ENCODE results near the gene CGGBP1.
"Not testable (repeated sequence)": the region's sequence is repeated elsewhere in the genome, so short reads cannot be mapped to it uniquely, and the experiment has no call there.

Gene CGGBP1

DNA sequence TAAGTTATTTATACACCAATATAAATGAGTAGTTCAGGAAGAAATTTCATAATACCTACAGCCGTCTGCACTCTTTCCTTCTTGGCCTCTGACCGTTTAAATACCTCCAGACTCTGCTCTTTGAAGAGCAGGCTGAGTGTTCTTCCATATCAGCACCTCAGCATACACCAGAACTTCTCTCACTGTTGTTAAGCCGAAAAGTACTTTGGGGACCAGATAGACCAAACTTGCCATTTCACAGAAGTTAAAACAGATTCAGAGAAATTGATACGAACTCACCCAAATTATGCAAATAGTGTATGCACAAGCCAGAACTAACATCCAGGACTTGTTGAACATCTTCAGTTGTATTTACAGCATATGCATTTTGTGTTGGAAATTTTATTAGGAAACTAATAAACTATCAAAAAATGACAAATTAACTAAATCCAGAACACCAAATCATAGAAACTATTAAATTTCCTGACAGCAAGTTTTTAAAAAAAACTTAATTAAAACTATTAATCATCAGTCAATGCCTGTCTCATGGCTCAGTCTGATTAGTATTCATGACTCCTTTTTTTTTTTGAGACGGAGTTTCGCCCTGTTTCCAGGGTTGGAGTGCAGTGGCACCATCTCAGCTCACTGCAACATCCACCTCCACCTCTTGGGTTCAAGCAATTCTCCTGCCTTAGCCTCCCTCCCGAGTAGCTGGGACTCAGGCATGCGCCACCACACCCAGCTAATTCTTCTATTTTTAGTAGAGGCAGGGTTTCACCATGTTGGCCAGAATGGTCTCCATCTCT is 24.1 kb downstream of the CGGBP1 start:
- DNase-seq (ENCODE audit: low read depth in 2 of 2, low spot score in 1 of 2) = no peak

- DNase-seq (ENCODE audit: low read depth in 2 of 2, low spot score in 1 of 2) = no peak
Observed at GRCh38 chr3:88033808-88034207, 25.0 kb downstream of the CGGBP1 start.

- no peak for DNase-seq (ENCODE audit: low read depth in 2 of 2, low spot score in 1 of 2)
Observed at GRCh38 chr3:88033079-88033478, 25.7 kb downstream of the CGGBP1 start.

- no peak for DNase-seq (ENCODE audit: low read depth in 2 of 2, low spot score in 1 of 2)
Observed at GRCh38 chr3:88032245-88032644, 26.6 kb downstream of the CGGBP1 start.

DNA sequence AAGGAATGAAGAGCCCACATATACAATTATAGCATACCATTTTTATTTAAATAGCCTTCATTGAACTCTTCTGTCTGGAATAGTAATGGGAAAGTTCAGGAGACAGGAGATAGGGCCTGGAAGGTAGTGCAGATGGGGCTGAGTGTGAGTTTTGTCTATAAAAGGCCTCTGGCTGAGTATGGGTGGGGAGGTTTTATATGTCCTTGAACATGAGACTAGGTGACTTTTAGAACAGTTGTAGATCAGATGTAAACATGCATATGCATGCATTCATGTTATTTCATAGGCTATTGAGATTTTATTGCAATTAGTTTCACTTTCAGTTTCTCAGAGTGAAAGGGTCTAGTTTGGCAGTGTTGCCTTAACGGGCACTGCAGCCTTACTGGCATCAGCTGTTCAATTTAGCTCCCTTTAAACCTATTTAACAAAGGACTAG is 27.1 kb downstream of the CGGBP1 start:
- DNase-seq (ENCODE audit: low read depth in 2 of 2, low spot score in 1 of 2) = no peak

GRCh38 chr3:88030210-88030609 is 28.6 kb downstream of the CGGBP1 start:
- DNase-seq (ENCODE audit: low read depth in 2 of 2, low spot score in 1 of 2) = no peak

DNA sequence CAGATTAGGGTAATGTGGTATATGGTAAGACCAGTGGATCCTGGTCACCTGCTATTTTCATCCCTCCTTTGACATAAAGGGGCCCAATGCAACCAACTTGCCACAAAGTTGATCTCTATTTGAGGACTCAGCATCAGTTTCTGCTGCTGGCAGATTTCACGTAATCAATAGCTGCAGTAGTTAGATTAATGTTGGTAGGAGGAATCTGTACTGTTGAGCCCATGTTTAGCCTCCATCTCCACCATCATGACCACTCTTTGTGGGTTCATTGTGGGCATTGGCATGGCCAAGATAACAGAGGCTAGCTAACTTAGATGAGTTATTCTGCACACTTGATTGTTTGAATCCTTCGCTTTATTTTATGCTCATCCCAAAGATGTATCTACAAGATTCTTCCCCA is 29.9 kb downstream of the CGGBP1 start:
- DNase-seq (ENCODE audit: low read depth in 2 of 2, low spot score in 1 of 2) = no peak

GRCh38 chr3:88025001-88025552 is 33.7 kb downstream of the CGGBP1 start:
- no peak for DNase-seq (ENCODE audit: low read depth in 2 of 2, low spot score in 1 of 2)

GRCh38 chr3:88019024-88019423 is 39.8 kb downstream of the CGGBP1 start:
- DNase-seq (ENCODE audit: low read depth in 2 of 2, low spot score in 1 of 2) = no peak

DNA sequence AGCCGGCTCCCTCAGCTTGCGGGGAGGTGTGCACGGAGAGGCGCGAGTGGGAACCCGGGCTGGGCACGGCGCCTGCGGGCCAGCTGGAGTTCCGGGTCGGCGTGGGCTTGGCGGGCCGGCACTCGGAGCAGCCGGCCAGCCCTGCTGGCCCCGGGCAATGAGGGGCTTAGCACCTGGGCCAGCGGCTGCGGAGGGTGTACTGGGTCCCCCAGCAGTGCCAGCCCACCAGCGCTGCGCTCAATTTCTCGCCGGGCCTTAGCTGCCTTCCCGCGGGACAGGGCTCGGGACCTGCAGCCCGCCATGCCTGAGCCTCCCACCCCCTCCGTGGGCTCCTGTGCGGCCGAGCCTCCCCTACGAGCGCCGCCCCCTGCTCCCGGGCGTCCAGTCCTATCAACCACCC is 43.1 kb downstream of the CGGBP1 start:
- not testable (repeated sequence) for DNase-seq (ENCODE audit: low read depth in 2 of 2, low spot score in 1 of 2)

DNA sequence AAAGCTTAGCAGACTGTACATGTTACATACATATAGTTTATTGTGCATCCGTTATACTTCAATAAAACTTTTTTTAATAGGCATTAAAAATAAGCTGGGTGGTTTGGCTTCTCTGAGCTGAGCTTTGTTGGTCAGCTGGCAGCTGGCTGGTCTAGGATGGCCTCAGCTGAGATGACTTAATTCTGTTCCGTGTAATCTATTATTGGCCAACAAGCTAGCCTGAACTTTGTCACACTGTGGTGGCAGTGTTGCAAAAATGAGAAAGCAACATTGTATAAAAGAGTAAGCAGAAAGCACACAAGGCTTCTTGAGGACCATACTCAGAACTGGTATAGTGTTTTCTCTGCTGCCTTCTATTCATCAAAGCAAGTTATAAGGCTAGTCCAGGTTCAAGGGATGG is 45.2 kb downstream of the CGGBP1 start:
- DNase-seq (ENCODE audit: low read depth in 2 of 2, low spot score in 1 of 2) = no peak

DNA sequence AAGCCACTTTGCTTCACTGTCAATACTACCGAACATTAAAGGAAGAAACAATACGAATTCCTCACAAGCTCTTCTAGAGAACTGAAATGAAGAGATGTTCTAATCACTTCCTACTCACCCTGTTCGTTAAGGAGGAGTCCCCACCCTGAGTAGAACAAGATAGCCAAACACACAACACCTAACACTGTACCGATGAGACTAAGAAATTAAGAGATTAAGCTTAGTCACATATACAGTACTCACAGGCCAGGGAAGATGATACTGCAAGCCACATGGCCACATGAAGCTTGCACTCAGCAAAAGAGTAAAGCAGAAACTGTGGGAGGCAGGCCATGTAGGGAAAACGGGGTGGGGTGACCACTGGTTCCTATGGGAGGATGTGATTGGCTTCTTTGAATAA is 48.0 kb downstream of the CGGBP1 start:
- DNase-seq (ENCODE audit: low read depth in 2 of 2, low spot score in 1 of 2) = no peak

DNA sequence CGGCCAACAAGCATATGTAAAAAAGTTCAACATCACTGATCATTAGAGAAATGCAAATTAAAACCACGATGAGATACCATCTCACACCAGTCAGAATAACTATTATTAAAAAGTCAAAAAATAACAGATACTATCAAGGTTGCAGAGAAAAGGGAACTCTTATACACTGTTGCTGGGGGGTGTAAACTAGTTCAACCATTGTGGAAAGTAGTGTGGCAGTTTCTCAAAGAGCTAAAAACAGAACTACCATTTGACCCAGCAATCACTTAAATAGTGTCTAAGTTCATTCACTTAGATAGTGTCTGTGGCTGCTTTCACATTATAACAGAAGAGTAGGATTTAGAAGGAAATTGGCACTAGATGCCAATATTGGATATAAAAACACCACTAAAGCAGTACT is 49.7 kb downstream of the CGGBP1 start:
- DNase-seq (ENCODE audit: low read depth in 2 of 2, low spot score in 1 of 2) = no peak

- no peak for DNase-seq (ENCODE audit: low read depth in 2 of 2, low spot score in 1 of 2)
Observed at GRCh38 chr3:88005066-88005465, 53.7 kb downstream of the CGGBP1 start.

DNA sequence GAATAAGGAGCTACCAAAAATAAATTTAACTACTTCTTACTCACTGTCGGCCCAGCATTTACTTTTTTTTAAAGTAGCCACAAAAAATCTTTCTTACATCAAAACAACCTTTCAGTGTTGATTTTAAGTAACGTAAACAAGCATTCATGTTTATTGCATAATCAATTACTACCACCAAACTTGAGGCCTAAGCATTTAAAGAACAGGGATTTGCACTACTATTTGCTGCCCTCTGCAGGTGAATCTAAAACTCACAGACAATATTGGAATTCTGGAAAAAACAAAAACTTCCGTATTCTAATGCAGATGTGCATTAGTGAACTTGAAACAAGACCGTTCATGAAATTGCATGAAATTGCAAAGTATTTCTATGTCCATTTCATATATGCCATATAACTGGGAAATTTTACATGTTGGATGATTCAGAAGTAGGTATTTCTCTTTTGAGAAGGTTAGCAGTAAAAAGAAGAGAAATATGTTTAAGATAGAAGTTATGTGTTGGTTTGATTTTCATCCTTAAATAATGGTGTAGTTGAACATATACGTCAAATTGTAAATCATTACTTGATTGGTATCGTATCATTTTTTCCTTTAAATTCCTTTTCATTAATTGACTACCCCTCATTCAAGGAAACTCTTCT is 55.6 kb downstream of the CGGBP1 start:
- no peak for DNase-seq (ENCODE audit: low read depth in 2 of 2, low spot score in 1 of 2)

DNA sequence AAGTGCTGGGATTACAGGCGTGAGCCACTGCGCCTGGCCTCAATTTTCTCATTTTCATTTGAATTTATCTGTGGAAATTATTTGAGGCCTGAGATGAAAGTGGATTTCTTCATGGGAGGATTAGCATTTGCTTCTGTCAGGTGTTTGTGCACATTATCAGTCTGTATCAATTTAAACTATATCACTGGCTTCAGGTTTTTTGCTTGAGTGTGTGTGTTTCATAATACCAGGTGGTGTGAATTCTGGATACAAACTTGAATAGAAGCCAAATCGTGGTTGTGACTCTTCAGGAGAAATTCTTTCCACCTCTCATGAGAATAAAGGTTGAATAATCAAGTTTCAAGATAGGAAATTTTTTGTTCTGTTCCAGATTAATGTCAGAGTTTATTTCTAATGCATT is 56.4 kb downstream of the CGGBP1 start:
- no peak for DNase-seq (ENCODE audit: low read depth in 2 of 2, low spot score in 1 of 2)
